Lower lobe of right lung (tissue), 2 donors: ENCODE measurements around the gene SMCHD1. TPM values are rescaled to one million over a fixed set of nuclear protein-coding genes. Genes with fewer than 3 reads are reported as not detected.

Source experiments
- ATAC-seq, 2 donors: fragments of 200-7000 bp; cut with Tn5 transposase; one replicate each; pipeline ENCODE4 v1.9.1; 2020 to 2022; ENCODE audit warnings: mild to moderate bottlenecking in 2 of 2, moderate library complexity in 2 of 2
- DNase-seq: peaks from one replicate; pipeline ENCODE4 v3.0.0-alpha.2; 2020
- H3K27ac ChIP-seq: fragments of 200-600 bp; one replicate; pipeline ENCODE4 v1.8.0; 2022
- H3K27me3 ChIP-seq: fragments of 200-600 bp; one replicate; pipeline ENCODE4 v1.8.0; 2022; ENCODE audit warnings: low read depth
- H3K36me3 ChIP-seq: fragments of 200-600 bp; one replicate; pipeline ENCODE4 v1.8.0; 2022; ENCODE audit warnings: mild to moderate bottlenecking
- H3K4me1 ChIP-seq: fragments of 200-600 bp; one replicate; pipeline ENCODE4 v1.8.0; 2022
- H3K4me3 ChIP-seq: fragments of 200-600 bp; one replicate; pipeline ENCODE4 v1.8.0; 2022; ENCODE audit warnings: mild to moderate bottlenecking
- H3K9me3 ChIP-seq: fragments of 200-600 bp; one replicate; pipeline ENCODE4 v1.8.0; 2022
- CTCF ChIP-seq: fragments of 200-600 bp; IDR thresholded peaks from one replicate; pipeline ENCODE4 v1.8.0; 2022; ENCODE audit warnings: antibody characterized with exemption, mild to moderate bottlenecking
- intact Hi-C: fragments of 100-400 bp; cut with DNase I; formaldehyde crosslinking; loops from one replicate; pipeline ENCODE4 v1.11.0; 2022
- total RNA-seq: library from RNA; stranded (reverse); fragmentation: NEBNext Ultra II Directional; extraction: Animal tissue kit (Norgen Biotek cat#: 25700); gene quantifications from one replicate; pipeline ENCODE4 v1.2.1, GENCODE V29; 2021
- donor health status: DM: no; HTN: yes; CAD: no; lungs with severe emphysema.

The SMCHD1 gene
- total RNA-seq, 1 donor from 2014 or later, result 55.9 TPM

DNA sequence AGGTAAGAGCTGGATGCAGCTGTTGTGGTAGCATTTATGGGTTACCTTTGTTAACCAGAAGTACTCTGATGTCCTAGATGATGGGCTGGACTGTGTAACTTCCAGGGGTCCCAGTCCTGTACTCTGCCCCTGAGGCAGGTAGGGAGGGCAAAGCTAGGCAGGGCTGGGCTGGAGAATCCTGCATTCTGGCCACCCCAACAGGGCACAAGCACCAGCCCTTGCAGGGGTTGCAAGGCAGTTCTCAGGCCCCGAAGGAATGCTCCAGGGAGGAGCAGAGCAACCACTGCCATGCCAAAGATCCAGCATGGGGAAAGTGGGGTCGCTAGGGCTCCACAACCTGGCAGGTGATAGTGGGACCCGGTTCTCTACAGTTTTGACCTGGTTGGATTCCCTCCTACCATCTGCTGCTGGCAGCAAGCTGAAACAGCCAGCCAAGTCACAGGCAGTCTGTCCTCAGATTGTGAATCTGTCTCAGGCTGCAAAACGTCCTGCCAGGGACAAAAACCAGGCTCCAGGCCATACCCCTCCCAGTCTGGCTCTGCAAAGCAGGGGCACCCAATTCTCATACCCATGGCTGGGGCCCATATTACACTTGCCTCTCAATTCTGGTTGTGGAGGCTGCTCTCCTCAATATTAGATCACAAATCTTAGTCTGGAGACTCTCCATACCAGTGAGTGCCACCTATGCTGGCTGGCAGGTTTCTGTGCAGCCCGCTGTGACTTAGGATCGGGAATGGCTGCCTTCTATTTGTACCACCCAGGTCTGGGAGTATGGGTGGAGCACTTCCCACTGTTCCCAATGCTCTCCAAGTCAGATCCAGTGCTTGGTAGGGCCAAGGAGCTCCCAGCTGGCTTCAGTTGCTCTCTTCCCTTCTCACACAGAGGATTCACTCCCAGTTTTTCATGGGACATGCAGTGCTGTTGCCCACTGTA lies 61.1 kb downstream of the SMCHD1 start:
- TF ChIP-seq CTCF, result no peak
- Histone ChIP-seq H3K27ac (no peak overlapping the region), H3K4me3 (no peak overlapping the region), H3K9me3 (no peaks in the 10 kb centered on the region), H3K4me1 (no peaks in the 10 kb centered on the region), H3K36me3 (peaks cover 87% of the 10 kb centered on the region), H3K27me3 (no peaks in the 10 kb centered on the region)
- DNase-seq (no peak), ATAC-seq (peak in 1 of 2 donors; percentile 7)
- intact Hi-C loops, result no loop called here

GRCh38 chr18:2717407-2717806 lies 61.9 kb downstream of the SMCHD1 start:
- no peaks in the 10 kb centered on the region for H3K9me3 ChIP-seq
- DNase-seq (no peak), ATAC-seq (no peak)
- intact Hi-C loops, result no loop called here
- peaks cover 87% of the 10 kb centered on the region for H3K36me3 ChIP-seq
- H3K27ac ChIP-seq, result no peak overlapping the region
- no peak overlapping the region for H3K4me3 ChIP-seq
- H3K27me3 ChIP-seq, result no peaks in the 10 kb centered on the region
- TF ChIP-seq CTCF, result no peak
- H3K4me1 ChIP-seq, result no peaks in the 10 kb centered on the region

DNA sequence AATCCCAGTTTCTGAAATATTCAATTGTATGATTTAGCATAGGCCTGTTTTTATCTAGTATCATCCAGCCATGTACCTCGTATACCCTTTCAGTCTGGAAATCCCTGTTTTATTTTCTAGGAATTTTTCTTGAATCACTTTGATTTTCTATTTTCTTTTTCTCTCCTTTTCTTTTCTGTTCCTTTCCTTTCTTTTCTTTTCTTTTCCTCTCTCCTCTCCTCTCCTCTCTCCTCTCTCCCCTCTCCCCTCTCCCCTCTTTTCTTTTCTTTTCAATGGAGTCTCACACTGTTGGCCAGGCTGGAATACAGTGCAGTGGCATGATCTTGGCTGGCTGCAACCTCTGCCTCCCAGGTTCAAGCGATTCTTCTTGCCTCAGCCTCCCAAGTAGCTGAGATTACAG lies 63.5 kb downstream of the SMCHD1 start:
- ATAC-seq (no peak), DNase-seq (no peak)
- Histone ChIP-seq H3K4me3 (no peak overlapping the region), H3K36me3 (peaks cover 89% of the 10 kb centered on the region), H3K27ac (no peak overlapping the region), H3K9me3 (no peaks in the 10 kb centered on the region), H3K4me1 (no peaks in the 10 kb centered on the region), H3K27me3 (no peaks in the 10 kb centered on the region)
- intact Hi-C loops, result no loop called here
- TF ChIP-seq CTCF, result no peak

- Histone ChIP-seq H3K4me3 (no peak overlapping the region), H3K27me3 (no peaks in the 10 kb centered on the region), H3K27ac (no peak overlapping the region), H3K9me3 (no peaks in the 10 kb centered on the region), H3K4me1 (no peaks in the 10 kb centered on the region), H3K36me3 (peaks cover 99% of the 10 kb centered on the region)
- no peak for TF ChIP-seq CTCF
- ATAC-seq (no peak), DNase-seq (no peak)
- intact Hi-C loops, result no loop called here
These were observed 67.7 kb downstream of the SMCHD1 start for GRCh38 chr18:2723207-2723606.

GRCh38 chr18:2729757-2730156 lies 74.2 kb downstream of the SMCHD1 start:
- Histone ChIP-seq H3K36me3 (peaks cover 100% of the 10 kb centered on the region), H3K4me3 (no peak overlapping the region), H3K27ac (no peak overlapping the region), H3K9me3 (no peaks in the 10 kb centered on the region), H3K27me3 (no peaks in the 10 kb centered on the region), H3K4me1 (no peaks in the 10 kb centered on the region)
- intact Hi-C loops, result no loop called here
- TF ChIP-seq CTCF, result no peak
- no peak for ATAC-seq
- DNase-seq, result no peak
